ENCODE results near the gene SUCO. TPM values are rescaled to one million over a fixed set of nuclear protein-coding genes. Genes with fewer than 3 reads are reported as not detected.

Gene SUCO
- total and polyA plus RNA-seq, 2 of the 4 experiments (the other 2 are of a cell fraction), result 11.4 to 21.5 TPM

GRCh38 chr1:172554915-172555314 is 22.0 kb downstream of the SUCO start:
- Histone ChIP-seq H3K4ac (ENCODE audit: low read depth, low read length) (no peak overlapping the region), H3K9me1 (ENCODE audit: insufficient read depth, low read length) (no peaks in the 10 kb centered on the region), H4K20me1 (ENCODE audit: insufficient read depth, low read length) (no peaks in the 10 kb centered on the region), H3K36me3 (ENCODE audit: control insufficient read depth, insufficient read depth, low read length) (peaks cover 7% of the 10 kb centered on the region), H3K4me1 (ENCODE audit: control insufficient read depth, insufficient read depth, low read length) (no peaks in the 10 kb centered on the region), H2AFZ (replicated peaks; ENCODE audit: low read length, poor library complexity) (no peak overlapping the region), H4K91ac (ENCODE audit: insufficient read depth, low read depth, low read length) (no peak overlapping the region), H3K79me1 (ENCODE audit: low read depth in 1 of 2, low read length in 2 of 2) (peaks cover 16 to 30% of the 10 kb centered on the region in 2 experiments), H3K27me3 (ENCODE audit: control insufficient read depth, insufficient read depth, low read length) (no peaks in the 10 kb centered on the region), H4K5ac (ENCODE audit: low read depth, low read length) (no peak overlapping the region), H3K9ac (ENCODE audit: low read depth, low read length) (no peak overlapping the region), H2BK15ac (ENCODE audit: low read depth, low read length) (no peak overlapping the region), H2AK5ac (ENCODE audit: low read depth, low read length) (no peak overlapping the region), H3K23ac (ENCODE audit: low read depth, low read length) (no peak overlapping the region), H3K4me3 (ENCODE audit: insufficient read depth, low read depth, low read length) (no peak overlapping the region), H3K18ac (ENCODE audit: low read depth, low read length) (no peak overlapping the region), H3K56ac (ENCODE audit: extremely low read depth, insufficient read depth, low read length) (no peak overlapping the region), H3K9me3 (ENCODE audit: control insufficient read depth, insufficient read depth, low read length) (no peaks in the 10 kb centered on the region), H4K8ac (ENCODE audit: low read depth in 2 of 2, low read length in 2 of 2) (no peak overlapping the region), H2AK9ac (replicated peaks; ENCODE audit: low read depth, low read length, poor library complexity) (no peak overlapping the region), H3K4me2 (ENCODE audit: low read depth, low read length) (no peak overlapping the region), H3K14ac (replicated peaks; ENCODE audit: low read depth, low read length) (no peak overlapping the region; the same call in 1 of the 2 replicates), H2BK5ac (ENCODE audit: low read depth, low read length, poor library complexity, severe bottlenecking) (no peak overlapping the region), H2BK20ac (ENCODE audit: low read depth, low read length) (no peak overlapping the region), H3K27ac (ENCODE audit: insufficient read depth, low read length) (no peak overlapping the region), H2BK120ac (ENCODE audit: low read depth, low read length) (no peak overlapping the region)
- intact Hi-C loops (cut with micrococcal nuclease), result no loop called here
- BruUV-seq (replicated peaks), result no TSS peak
- DNase-seq, result no peak
- CTCF ChIA-PET, result no interaction called here
- 100% methylated on average over 3 of the region's 4 CpGs; no CpG with 5 or more reads in 1 of the 2 experiments for WGBS, 2 experiments (ENCODE audit: extremely low coverage in 2 of 2, insufficient read length in 1 of 2)
- dilution Hi-C loops (cut with HindIII; ENCODE audit: low sequenced_read_pairs, unreplicated experiment), result no loop called here
- in situ Hi-C loops (cut with MboI; ENCODE audit: low sequenced_read_pairs), result no loop called here
- POLR2A ChIA-PET (ENCODE audit: unreplicated experiment), result no interaction called here
- no peak for TF ChIP-seq USF2 (IDR thresholded peaks at IDR 0.05; ENCODE audit: low read depth, low read length)
- no peak for TF ChIP-seq MAZ (IDR thresholded peaks at IDR 0.05; ENCODE audit: borderline replicate concordance, low read depth, low read length)
- TF ChIP-seq RCOR1 (IDR thresholded peaks at IDR 0.05; ENCODE audit: insufficient replicate concordance, low read length), result no peak
- no peak for TF ChIP-seq CTCF (conservative IDR thresholded peaks at IDR 0.05; ENCODE audit: low read depth, low read length)
- no peak for TF ChIP-seq BHLHE40 (IDR thresholded peaks at IDR 0.05; ENCODE audit: low read depth, low read length)
- no peak for TF ChIP-seq RFX5 (IDR thresholded peaks at IDR 0.05; ENCODE audit: low read depth, low read length)
- no peak for TF ChIP-seq MAFK (IDR thresholded peaks at IDR 0.05; ENCODE audit: low read depth, low read length)
- no peak for TF ChIP-seq SMC3 (IDR thresholded peaks at IDR 0.05; ENCODE audit: low read depth, low read length)
- TF ChIP-seq FOS (IDR thresholded peaks at IDR 0.05; ENCODE audit: low read depth, low read length), result no peak
- no peak for TF ChIP-seq CHD1 (IDR thresholded peaks at IDR 0.05; ENCODE audit: low read depth, low read length)
- TF ChIP-seq MXI1 (IDR thresholded peaks at IDR 0.05; ENCODE audit: borderline replicate concordance, low read depth, low read length), result no peak
- TF ChIP-seq NFE2L2 (IDR thresholded peaks at IDR 0.05; ENCODE audit: low read depth, low read length), result no peak
- TF ChIP-seq ELK1 (IDR thresholded peaks at IDR 0.05; ENCODE audit: borderline replicate concordance, low read depth, low read length), result no peak
- TF ChIP-seq RAD21 (IDR thresholded peaks at IDR 0.05; ENCODE audit: low read length), result no peak
- no peak for TF ChIP-seq CEBPB (IDR thresholded peaks at IDR 0.05; ENCODE audit: low read depth, low read length)
- TF ChIP-seq POLR2A (IDR thresholded peaks at IDR 0.05; ENCODE audit: low read depth, low read length), result no peak
- ATAC-seq (ENCODE audit: low read depth), result no peak

Data from IMR-90 (cell line).